HG03575 (cell line): ENCODE data around the gene SHC2.
"Not testable (repeated sequence)": the region's sequence is repeated elsewhere in the genome, so short reads cannot be mapped to it uniquely, and the experiment has no call there.

Experiments used
- ATAC-seq: cut with Tn5 transposase; IDR thresholded peaks from one replicate; pipeline ENCODE4 v1.9.1; 2021; ENCODE audit not compliant: unreplicated experiment, insufficient number of reproducible peaks, low FRiP score; ENCODE audit errors: extremely low read depth

The SHC2 gene

GRCh38 chr19:455851-456546 lies 4.8 kb downstream of the SHC2 start:
- ATAC-seq: no peak

- ATAC-seq: no peak
Measured at GRCh38 chr19:455031-455705, 5.7 kb downstream of the SHC2 start.

- ATAC-seq: no peak
Measured at GRCh38 chr19:453606-454005, 7.2 kb downstream of the SHC2 start.

- no peak for ATAC-seq
Measured at GRCh38 chr19:452829-453228, 8.0 kb downstream of the SHC2 start.

GRCh38 chr19:450912-451481 lies 9.8 kb downstream of the SHC2 start:
- ATAC-seq: not testable (repeated sequence)

- ATAC-seq: no peak
Measured at GRCh38 chr19:449916-450315, 10.9 kb downstream of the SHC2 start.

- no peak for ATAC-seq
Measured at GRCh38 chr19:447816-448560, 12.8 kb downstream of the SHC2 start.

- ATAC-seq: no peak
Measured at GRCh38 chr19:447064-447426, 13.8 kb downstream of the SHC2 start.

- no peak for ATAC-seq
Measured at GRCh38 chr19:444677-445210, 16.1 kb downstream of the SHC2 start.

- no peak for ATAC-seq
Measured at GRCh38 chr19:443005-443404, 17.8 kb downstream of the SHC2 start.

GRCh38 chr19:442085-442484 lies 18.7 kb downstream of the SHC2 start:
- ATAC-seq: no peak

- no peak for ATAC-seq
Measured at GRCh38 chr19:441213-441836, 19.5 kb downstream of the SHC2 start.

GRCh38 chr19:440391-441212 lies 20.2 kb downstream of the SHC2 start:
- ATAC-seq: no peak

GRCh38 chr19:439167-439900 lies 21.5 kb downstream of the SHC2 start:
- ATAC-seq: no peak

- no peak for ATAC-seq
Measured at GRCh38 chr19:438416-438958, 22.3 kb downstream of the SHC2 start.

- ATAC-seq: no peak
Measured at GRCh38 chr19:437041-437440, 23.8 kb downstream of the SHC2 start.

GRCh38 chr19:436413-436950 lies 24.4 kb downstream of the SHC2 start:
- ATAC-seq: no peak
